ENCODE data around the gene SLC6A20.

Gene SLC6A20

DNA sequence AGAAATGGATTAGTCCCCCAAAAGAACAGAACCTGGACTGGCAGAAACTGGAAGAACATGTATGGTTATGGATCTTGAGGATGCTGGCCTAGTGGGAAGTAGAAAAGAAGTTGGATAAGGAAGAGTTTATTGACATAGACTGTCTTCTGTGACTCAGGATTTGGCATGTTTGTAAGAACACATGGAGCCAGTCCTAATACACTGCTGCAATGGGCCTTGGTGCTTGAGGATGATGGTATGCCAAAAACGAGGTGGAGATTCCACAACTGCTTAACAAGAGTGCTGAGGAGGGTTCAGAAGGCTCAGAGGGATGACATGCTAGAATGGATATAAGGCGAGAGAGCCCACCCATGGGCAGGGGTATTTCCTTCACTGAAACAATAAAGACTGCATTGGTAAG, 23.2 kb upstream of the SLC6A20 start:
- no peak overlapping the region for H3K4me3 ChIP-seq (ENCODE audit: low read depth, low read length)
- TF ChIP-seq, protein P1, sequence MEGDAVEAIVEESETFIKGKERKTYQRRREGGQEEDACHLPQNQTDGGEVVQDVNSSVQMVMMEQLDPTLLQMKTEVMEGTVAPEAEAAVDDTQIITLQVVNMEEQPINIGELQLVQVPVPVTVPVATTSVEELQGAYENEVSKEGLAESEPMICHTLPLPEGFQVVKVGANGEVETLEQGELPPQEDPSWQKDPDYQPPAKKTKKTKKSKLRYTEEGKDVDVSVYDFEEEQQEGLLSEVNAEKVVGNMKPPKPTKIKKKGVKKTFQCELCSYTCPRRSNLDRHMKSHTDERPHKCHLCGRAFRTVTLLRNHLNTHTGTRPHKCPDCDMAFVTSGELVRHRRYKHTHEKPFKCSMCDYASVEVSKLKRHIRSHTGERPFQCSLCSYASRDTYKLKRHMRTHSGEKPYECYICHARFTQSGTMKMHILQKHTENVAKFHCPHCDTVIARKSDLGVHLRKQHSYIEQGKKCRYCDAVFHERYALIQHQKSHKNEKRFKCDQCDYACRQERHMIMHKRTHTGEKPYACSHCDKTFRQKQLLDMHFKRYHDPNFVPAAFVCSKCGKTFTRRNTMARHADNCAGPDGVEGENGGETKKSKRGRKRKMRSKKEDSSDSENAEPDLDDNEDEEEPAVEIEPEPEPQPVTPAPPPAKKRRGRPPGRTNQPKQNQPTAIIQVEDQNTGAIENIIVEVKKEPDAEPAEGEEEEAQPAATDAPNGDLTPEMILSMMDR (IDR thresholded peaks at IDR 0.05; ENCODE audit: low read depth, low read length), result no peak
- H3K9me3 ChIP-seq (ENCODE audit: severe bottlenecking), result peaks cover 4% of the 10 kb centered on the region
- H3K36me3 ChIP-seq, result no peaks in the 10 kb centered on the region
- H3K27ac ChIP-seq, result no peak overlapping the region
- H3K27me3 ChIP-seq (ENCODE audit: insufficient read depth, low read depth, severe bottlenecking), result no peaks in the 10 kb centered on the region
- no peak for DNase-seq

DNA sequence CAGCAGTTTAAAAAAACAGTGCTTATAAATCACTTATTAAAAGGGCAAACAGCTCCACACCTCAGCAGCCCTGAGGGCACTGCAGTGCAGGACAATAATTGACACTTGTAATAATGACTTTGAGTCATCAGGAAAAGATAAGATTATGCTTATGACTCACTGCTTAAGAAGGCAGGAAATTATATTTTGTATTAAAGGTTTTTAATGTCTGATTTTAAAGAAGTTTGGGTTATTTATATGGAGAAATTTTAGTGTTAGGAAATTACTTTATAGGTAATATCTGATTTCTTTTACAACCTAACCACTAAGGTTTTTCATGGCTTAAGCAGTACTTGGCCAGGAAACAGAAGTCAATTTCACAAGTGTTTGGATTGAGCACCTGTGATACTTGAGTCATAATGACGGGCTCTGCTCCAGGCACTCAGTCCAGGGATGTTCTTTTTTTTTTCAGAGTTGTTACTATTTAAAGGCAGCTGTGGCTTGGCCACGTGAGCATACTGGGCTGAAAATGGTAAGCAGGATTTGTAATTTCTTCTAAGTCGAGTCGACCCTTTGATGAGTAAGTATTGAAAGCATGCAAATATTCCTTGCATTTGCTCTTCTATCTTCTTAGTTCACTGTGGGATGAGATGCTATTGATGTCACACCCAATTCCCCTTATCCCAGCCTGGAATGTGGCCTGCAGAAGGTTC, 21.6 kb upstream of the SLC6A20 start:
- Histone ChIP-seq H3K4me3 (ENCODE audit: low read depth, low read length) (no peak overlapping the region), H3K27ac (no peak overlapping the region), H3K27me3 (ENCODE audit: insufficient read depth, low read depth, severe bottlenecking) (no peaks in the 10 kb centered on the region), H3K9me3 (ENCODE audit: severe bottlenecking) (peaks cover 4% of the 10 kb centered on the region), H3K36me3 (no peaks in the 10 kb centered on the region)
- TF ChIP-seq, protein P1 (IDR thresholded peaks at IDR 0.05; ENCODE audit: low read depth, low read length), result no peak
- no peak for DNase-seq

- no peaks in the 10 kb centered on the region for H3K27me3 ChIP-seq (ENCODE audit: insufficient read depth, low read depth, severe bottlenecking)
- TF ChIP-seq, protein P1 (IDR thresholded peaks at IDR 0.05; ENCODE audit: low read depth, low read length), result no peak
- no peak for DNase-seq
- no peaks in the 10 kb centered on the region for H3K36me3 ChIP-seq
- H3K4me3 ChIP-seq (ENCODE audit: low read depth, low read length), result no peak overlapping the region
- H3K27ac ChIP-seq, result no peak overlapping the region
- H3K9me3 ChIP-seq (ENCODE audit: severe bottlenecking), result peaks cover 4% of the 10 kb centered on the region
Observed at GRCh38 chr3:45816544-45816943, 20.2 kb upstream of the SLC6A20 start.

- H3K36me3 ChIP-seq, result no peaks in the 10 kb centered on the region
Observed at GRCh38 chr3:45814322-45814721, 18.0 kb upstream of the SLC6A20 start.

DNA sequence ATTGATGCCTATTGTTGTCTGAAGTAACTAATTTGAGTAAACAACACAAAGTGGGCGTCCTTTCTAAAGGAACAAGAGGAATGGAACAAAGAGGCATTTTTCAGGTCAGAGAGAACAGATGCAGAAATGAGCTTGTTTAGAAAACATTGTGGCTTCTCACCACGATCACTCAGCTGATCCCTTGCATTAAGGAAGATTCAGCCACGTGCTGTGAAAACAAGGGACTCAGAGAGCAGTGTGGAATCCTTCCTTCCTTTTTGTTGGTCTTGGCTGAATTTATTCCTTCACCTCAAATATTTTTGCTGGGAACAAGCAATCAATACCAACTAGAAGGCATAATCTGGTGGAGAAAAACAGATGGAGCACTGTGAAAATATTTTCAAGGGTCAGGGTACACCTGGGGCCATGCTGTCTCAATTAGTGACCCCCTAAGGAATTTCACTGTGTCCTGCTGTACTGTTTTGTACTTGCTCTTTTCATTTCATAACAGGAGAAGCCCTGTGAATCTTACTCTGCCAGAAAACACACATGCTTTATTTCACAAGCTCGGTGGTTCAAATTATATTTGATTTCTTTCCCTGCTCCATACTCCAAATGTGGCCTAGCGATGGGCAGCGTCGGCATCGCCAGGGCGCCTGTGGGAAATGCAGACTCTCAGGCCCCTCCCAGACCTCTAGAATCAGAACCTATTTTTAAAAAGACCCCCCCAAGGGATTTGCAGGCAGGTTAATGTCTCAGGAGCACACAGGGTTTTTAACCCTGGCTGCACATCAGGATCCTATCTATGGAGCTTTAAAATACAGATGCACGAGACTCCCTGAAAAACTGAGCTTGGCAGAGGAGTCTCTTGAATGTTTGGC, 11.6 kb upstream of the SLC6A20 start:
- Histone ChIP-seq H3K36me3 (no peaks in the 10 kb centered on the region), H3K9me3 (ENCODE audit: severe bottlenecking) (no peaks in the 10 kb centered on the region), H3K4me3 (ENCODE audit: low read depth, low read length) (no peak overlapping the region), H3K27ac (no peak overlapping the region), H3K27me3 (ENCODE audit: insufficient read depth, low read depth, severe bottlenecking) (no peaks in the 10 kb centered on the region)
- DNase-seq, result no peak
- TF ChIP-seq, protein P1 (IDR thresholded peaks at IDR 0.05; ENCODE audit: low read depth, low read length), result no peak

More at GRCh38 chr3:45814322-45814721, 18.0 kb upstream of the SLC6A20 start:
- Histone ChIP-seq H3K9me3 (ENCODE audit: severe bottlenecking) (peaks cover 4% of the 10 kb centered on the region), H3K27me3 (ENCODE audit: insufficient read depth, low read depth, severe bottlenecking) (no peaks in the 10 kb centered on the region), H3K27ac (no peak overlapping the region), H3K4me3 (ENCODE audit: low read depth, low read length) (no peak overlapping the region)
- no peak for DNase-seq
- TF ChIP-seq, protein P1 (IDR thresholded peaks at IDR 0.05; ENCODE audit: low read depth, low read length), result no peak

All from WERI-Rb-1 (cell line).